Measurements from ENCODE around the gene CDHR2. TPM values are rescaled to one million over a fixed set of nuclear protein-coding genes. Genes with fewer than 3 reads are reported as not detected.
"Not testable (repeated sequence)": the region's sequence is repeated elsewhere in the genome, so short reads cannot be mapped to it uniquely, and the experiment has no call there.

The CDHR2 gene
- total RNA-seq, 1 donor from 2014 or later = not detected

- Histone ChIP-seq H3K27ac (ENCODE audit: low read depth, low read length) (no peak overlapping the region), H3K4me3 (ENCODE audit: low read length in 3 of 3) (no peak overlapping the region), H3K4me1 (ENCODE audit: control insufficient read depth in 3 of 3, insufficient read depth in 3 of 3, low read length in 3 of 3) (peaks cover 0 to 22% (median 13%) of the 10 kb centered on the region in 3 donors), H3K36me3 (ENCODE audit: control insufficient read depth in 3 of 3, insufficient read depth in 3 of 3, low read length in 3 of 3) (no peaks in the 10 kb centered on the region), H3K9ac (ENCODE audit: low read depth in 1 of 3, low read length in 3 of 3) (no peak overlapping the region), H3K27me3 (ENCODE audit: control insufficient read depth in 3 of 3, insufficient read depth in 3 of 3, low read length in 3 of 3) (peaks cover 23 to 36% (median 24%) of the 10 kb centered on the region in 3 donors), H3K9me3 (ENCODE audit: control insufficient read depth in 3 of 3, low read length in 3 of 3) (no peaks in the 10 kb centered on the region)
Observed at GRCh38 chr5:176547802-176548201, 1.3 kb upstream of the CDHR2 start.

DNA sequence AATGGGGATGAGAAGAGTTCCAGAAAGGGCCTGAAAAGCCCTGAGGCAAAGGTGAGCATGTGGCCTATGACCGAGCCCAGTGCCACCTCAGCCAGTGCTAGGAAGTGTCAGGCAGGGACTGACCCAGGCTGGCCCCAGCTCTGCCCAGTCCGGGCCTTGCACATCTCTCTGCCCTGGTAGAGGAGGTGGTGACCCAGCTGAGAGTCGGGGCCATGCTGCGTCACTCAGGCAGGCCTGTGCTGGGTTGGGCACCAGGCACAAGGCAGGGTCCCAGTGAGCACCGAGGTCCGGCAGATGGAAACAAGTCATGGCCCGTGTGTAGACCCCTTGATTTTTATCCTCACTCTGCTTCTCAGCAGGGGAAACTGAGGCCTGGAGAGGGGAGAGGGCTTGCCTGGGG lies 729 bp downstream of the CDHR2 start:
- H3K27ac ChIP-seq (ENCODE audit: low read depth, low read length) = no peak overlapping the region
- no peaks in the 10 kb centered on the region for H3K36me3 ChIP-seq (ENCODE audit: control insufficient read depth in 3 of 3, insufficient read depth in 3 of 3, low read length in 3 of 3)
- no peak overlapping the region for H3K9ac ChIP-seq (ENCODE audit: low read depth in 1 of 3, low read length in 3 of 3)
- H3K4me3 ChIP-seq (ENCODE audit: low read length in 3 of 3) = no peak overlapping the region
- H3K4me1 ChIP-seq (ENCODE audit: control insufficient read depth in 3 of 3, insufficient read depth in 3 of 3, low read length in 3 of 3) = peaks cover 0 to 12% (median 7%) of the 10 kb centered on the region in 3 donors
- H3K9me3 ChIP-seq (ENCODE audit: control insufficient read depth in 3 of 3, low read length in 3 of 3) = no peaks in the 10 kb centered on the region
- H3K27me3 ChIP-seq (ENCODE audit: control insufficient read depth in 3 of 3, insufficient read depth in 3 of 3, low read length in 3 of 3) = peaks cover 36 to 51% (median 36%) of the 10 kb centered on the region in 3 donors

- H3K27me3 ChIP-seq (ENCODE audit: control insufficient read depth in 3 of 3, insufficient read depth in 3 of 3, low read length in 3 of 3) = peaks cover 36 to 51% (median 36%) of the 10 kb centered on the region in 3 donors
- H3K36me3 ChIP-seq (ENCODE audit: control insufficient read depth in 3 of 3, insufficient read depth in 3 of 3, low read length in 3 of 3) = no peaks in the 10 kb centered on the region
- H3K4me1 ChIP-seq (ENCODE audit: control insufficient read depth in 3 of 3, insufficient read depth in 3 of 3, low read length in 3 of 3) = peaks cover 0 to 8% (median 4%) of the 10 kb centered on the region in 3 donors
Observed at GRCh38 chr5:176550275-176550831, 1.2 kb downstream of the CDHR2 start.

GRCh38 chr5:176550937-176551336 lies 1.8 kb downstream of the CDHR2 start:
- not testable (repeated sequence) for H3K36me3 ChIP-seq (ENCODE audit: control insufficient read depth in 3 of 3, insufficient read depth in 3 of 3, low read length in 3 of 3); H3K4me1 ChIP-seq (ENCODE audit: control insufficient read depth in 3 of 3, insufficient read depth in 3 of 3, low read length in 3 of 3); H3K9ac ChIP-seq (ENCODE audit: low read depth in 1 of 3, low read length in 3 of 3); H3K9me3 ChIP-seq (ENCODE audit: control insufficient read depth in 3 of 3, low read length in 3 of 3); H3K27ac ChIP-seq (ENCODE audit: low read depth, low read length); H3K4me3 ChIP-seq (ENCODE audit: low read length in 3 of 3)
- H3K27me3 ChIP-seq (ENCODE audit: control insufficient read depth in 3 of 3, insufficient read depth in 3 of 3, low read length in 3 of 3) = peaks cover 36 to 51% (median 36%) of the 10 kb centered on the region in 3 donors

More at GRCh38 chr5:176550275-176550831, 1.2 kb downstream of the CDHR2 start:
- Histone ChIP-seq H3K4me3 (ENCODE audit: low read length in 3 of 3) (no peak overlapping the region), H3K27ac (ENCODE audit: low read depth, low read length) (no peak overlapping the region), H3K9me3 (ENCODE audit: control insufficient read depth in 3 of 3, low read length in 3 of 3) (no peaks in the 10 kb centered on the region), H3K9ac (ENCODE audit: low read depth in 1 of 3, low read length in 3 of 3) (no peak overlapping the region)

- Histone ChIP-seq H3K36me3 (ENCODE audit: control insufficient read depth in 3 of 3, insufficient read depth in 3 of 3, low read length in 3 of 3) (no peaks in the 10 kb centered on the region), H3K4me1 (ENCODE audit: control insufficient read depth in 3 of 3, insufficient read depth in 3 of 3, low read length in 3 of 3) (peaks cover 0 to 4% (median 3%) of the 10 kb centered on the region in 3 donors), H3K9ac (ENCODE audit: low read depth in 1 of 3, low read length in 3 of 3) (no peak overlapping the region), H3K4me3 (ENCODE audit: low read length in 3 of 3) (no peak overlapping the region), H3K9me3 (ENCODE audit: control insufficient read depth in 3 of 3, low read length in 3 of 3) (no peaks in the 10 kb centered on the region), H3K27ac (ENCODE audit: low read depth, low read length) (no peak overlapping the region), H3K27me3 (ENCODE audit: control insufficient read depth in 3 of 3, insufficient read depth in 3 of 3, low read length in 3 of 3) (peaks cover 36 to 51% (median 36%) of the 10 kb centered on the region in 3 donors)
Observed at GRCh38 chr5:176552332-176552869, 3.3 kb downstream of the CDHR2 start.

DNA sequence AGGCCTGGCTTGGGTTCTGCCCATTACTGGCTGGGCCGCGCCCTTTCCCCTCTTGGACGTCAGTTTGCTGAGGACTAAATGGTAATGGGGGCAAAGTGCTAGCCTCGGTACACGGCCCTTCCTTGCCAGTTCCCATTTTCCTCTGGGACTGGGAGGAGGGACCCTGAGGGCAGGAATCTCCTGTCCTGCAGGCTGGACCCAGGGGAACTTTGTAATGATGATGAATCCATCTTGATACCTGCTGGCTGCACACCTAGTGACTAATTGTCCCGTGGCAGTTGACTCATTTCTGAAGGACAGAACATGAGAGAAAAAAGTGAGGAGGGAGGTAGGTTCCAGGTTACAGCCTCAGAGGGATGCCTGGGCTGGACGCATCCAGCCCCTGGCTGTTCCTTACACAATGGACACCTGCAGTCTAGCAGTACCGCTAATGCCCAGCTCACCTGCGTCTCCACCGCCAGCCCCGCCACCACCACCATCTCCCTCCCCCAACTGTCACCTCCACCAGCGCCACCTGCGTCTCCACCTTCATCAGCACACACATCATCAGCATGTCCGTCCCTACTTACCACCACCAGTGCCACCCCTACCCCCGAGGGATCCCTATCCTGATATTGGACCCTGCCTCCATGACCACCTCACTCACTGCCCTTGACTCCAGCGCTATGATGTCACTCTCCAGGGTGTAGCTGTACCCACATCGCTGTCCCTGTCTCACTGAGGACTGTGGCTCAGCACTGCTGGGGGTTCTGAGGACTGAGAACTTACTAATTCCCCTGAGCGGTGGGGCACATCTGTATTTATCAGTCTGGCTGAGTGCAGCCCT lies 4.3 kb downstream of the CDHR2 start:
- no peak overlapping the region for H3K27ac ChIP-seq (ENCODE audit: low read depth, low read length)

DNA sequence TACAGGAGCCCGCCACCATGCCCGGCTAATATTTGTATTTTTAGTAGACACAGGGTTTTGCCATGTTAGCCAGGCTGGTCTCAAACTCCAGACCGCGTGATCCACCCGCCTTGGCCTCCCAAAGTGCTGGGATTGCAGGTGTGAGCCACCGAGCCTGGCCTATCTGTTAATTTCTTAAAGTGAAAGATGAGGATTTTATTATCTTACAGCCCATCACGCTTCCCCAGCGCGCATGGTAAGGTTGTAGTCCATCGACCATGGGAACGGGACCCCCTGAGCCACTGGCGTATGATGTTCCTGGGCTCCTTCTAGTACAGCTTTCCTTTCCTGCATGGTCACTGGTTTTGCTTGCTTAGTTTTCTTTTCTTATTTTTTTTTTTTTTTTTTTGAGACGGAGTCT lies 8.7 kb downstream of the CDHR2 start:
- peaks cover 0 to 2% (median 0%) of the 10 kb centered on the region in 3 donors for H3K9me3 ChIP-seq (ENCODE audit: control insufficient read depth in 3 of 3, low read length in 3 of 3)
- no peak overlapping the region for H3K9ac ChIP-seq (ENCODE audit: low read depth in 1 of 3, low read length in 3 of 3)
- no peaks in the 10 kb centered on the region for H3K36me3 ChIP-seq (ENCODE audit: control insufficient read depth in 3 of 3, insufficient read depth in 3 of 3, low read length in 3 of 3)
- H3K4me3 ChIP-seq (ENCODE audit: low read length in 3 of 3) = no peak overlapping the region
- peaks cover 12 to 24% (median 19%) of the 10 kb centered on the region in 3 donors for H3K27me3 ChIP-seq (ENCODE audit: control insufficient read depth in 3 of 3, insufficient read depth in 3 of 3, low read length in 3 of 3)
- H3K27ac ChIP-seq (ENCODE audit: low read depth, low read length) = no peak overlapping the region
- peaks cover 0 to 4% (median 3%) of the 10 kb centered on the region in 3 donors for H3K4me1 ChIP-seq (ENCODE audit: control insufficient read depth in 3 of 3, insufficient read depth in 3 of 3, low read length in 3 of 3)

More for the DNA sequence above, 4.3 kb downstream of the CDHR2 start:
- Histone ChIP-seq H3K4me1 (ENCODE audit: control insufficient read depth in 3 of 3, insufficient read depth in 3 of 3, low read length in 3 of 3) (peaks cover 0 to 4% (median 3%) of the 10 kb centered on the region in 3 donors), H3K9me3 (ENCODE audit: control insufficient read depth in 3 of 3, low read length in 3 of 3) (no peaks in the 10 kb centered on the region), H3K9ac (ENCODE audit: low read depth in 1 of 3, low read length in 3 of 3) (no peak overlapping the region), H3K27me3 (ENCODE audit: control insufficient read depth in 3 of 3, insufficient read depth in 3 of 3, low read length in 3 of 3) (peaks cover 34 to 47% (median 36%) of the 10 kb centered on the region in 3 donors), H3K36me3 (ENCODE audit: control insufficient read depth in 3 of 3, insufficient read depth in 3 of 3, low read length in 3 of 3) (no peaks in the 10 kb centered on the region), H3K4me3 (ENCODE audit: low read length in 3 of 3) (no peak overlapping the region)

DNA sequence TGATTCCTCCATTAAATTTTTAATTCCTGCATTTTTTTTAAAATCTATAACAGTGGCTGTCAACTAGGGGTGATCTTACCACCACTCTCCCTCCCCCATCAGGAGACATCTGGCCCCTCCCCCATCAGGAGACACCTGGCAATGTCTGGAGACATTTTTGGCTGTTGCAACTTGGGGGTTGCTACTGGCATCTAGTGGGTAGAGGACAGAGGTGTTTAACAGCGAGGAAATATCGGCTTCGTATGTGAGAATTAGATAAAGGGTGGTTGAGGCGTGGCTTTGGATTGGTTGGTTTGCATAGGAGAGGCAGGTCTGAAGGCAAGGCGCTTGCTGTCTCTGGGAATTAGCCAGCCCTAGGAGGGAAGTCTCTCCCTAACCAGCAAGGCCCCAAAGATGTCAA lies 10.5 kb downstream of the CDHR2 start:
- Histone ChIP-seq H3K9me3 (ENCODE audit: control insufficient read depth in 3 of 3, low read length in 3 of 3) (peaks cover 0 to 2% (median 0%) of the 10 kb centered on the region in 3 donors), H3K4me3 (ENCODE audit: low read length in 3 of 3) (no peak overlapping the region), H3K36me3 (ENCODE audit: control insufficient read depth in 3 of 3, insufficient read depth in 3 of 3, low read length in 3 of 3) (no peaks in the 10 kb centered on the region), H3K27me3 (ENCODE audit: control insufficient read depth in 3 of 3, insufficient read depth in 3 of 3, low read length in 3 of 3) (peaks cover 0 to 13% (median 7%) of the 10 kb centered on the region in 3 donors), H3K9ac (ENCODE audit: low read depth in 1 of 3, low read length in 3 of 3) (no peak overlapping the region), H3K27ac (ENCODE audit: low read depth, low read length) (no peak overlapping the region), H3K4me1 (ENCODE audit: control insufficient read depth in 3 of 3, insufficient read depth in 3 of 3, low read length in 3 of 3) (no peaks in the 10 kb centered on the region)

DNA sequence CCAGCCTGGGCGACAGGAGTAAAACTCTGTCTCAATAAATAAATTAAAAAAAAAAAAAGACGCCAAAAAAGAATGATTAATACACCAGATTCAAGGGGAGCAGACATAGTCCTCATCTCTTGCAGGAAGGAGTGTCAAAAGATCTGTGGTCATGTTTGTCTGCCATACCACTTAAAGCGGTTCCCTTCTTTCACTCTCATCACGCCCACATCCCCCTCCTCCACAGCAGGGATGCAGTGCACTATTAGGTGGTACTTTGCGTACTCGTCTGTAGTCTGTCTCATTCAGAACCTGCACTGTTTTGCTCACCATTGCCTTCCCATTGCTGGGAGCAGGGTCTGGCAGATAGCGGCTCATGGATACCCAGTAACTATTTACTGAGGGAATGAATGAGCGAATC lies 11.2 kb downstream of the CDHR2 start:
- Histone ChIP-seq H3K4me3 (ENCODE audit: low read length in 3 of 3) (no peak overlapping the region), H3K9me3 (ENCODE audit: control insufficient read depth in 3 of 3, low read length in 3 of 3) (peaks cover 0 to 2% (median 0%) of the 10 kb centered on the region in 3 donors), H3K36me3 (ENCODE audit: control insufficient read depth in 3 of 3, insufficient read depth in 3 of 3, low read length in 3 of 3) (no peaks in the 10 kb centered on the region), H3K4me1 (ENCODE audit: control insufficient read depth in 3 of 3, insufficient read depth in 3 of 3, low read length in 3 of 3) (no peaks in the 10 kb centered on the region), H3K9ac (ENCODE audit: low read depth in 1 of 3, low read length in 3 of 3) (no peak overlapping the region), H3K27ac (ENCODE audit: low read depth, low read length) (no peak overlapping the region), H3K27me3 (ENCODE audit: control insufficient read depth in 3 of 3, insufficient read depth in 3 of 3, low read length in 3 of 3) (peaks cover 0 to 13% (median 7%) of the 10 kb centered on the region in 3 donors)

DNA sequence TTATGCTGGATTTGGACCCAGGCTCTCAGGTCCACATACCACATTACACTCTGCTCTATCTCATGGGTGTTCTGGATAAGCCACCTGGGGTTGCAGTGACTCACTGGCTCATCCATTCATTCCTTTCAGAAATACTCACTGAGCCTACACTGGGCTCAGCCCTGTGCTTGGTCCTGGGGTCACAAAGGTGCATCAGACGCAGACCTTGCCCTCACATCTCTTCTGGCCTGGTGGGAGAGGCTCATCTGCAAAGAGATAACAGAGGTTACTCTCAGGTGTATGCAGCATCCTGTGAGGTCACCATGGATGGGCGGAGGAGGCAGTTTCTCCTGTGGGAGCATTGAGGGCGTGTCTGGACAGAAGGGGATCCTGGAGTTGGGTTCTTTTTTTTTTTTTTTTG lies 12.1 kb downstream of the CDHR2 start:
- Histone ChIP-seq H3K4me1 (ENCODE audit: control insufficient read depth in 3 of 3, insufficient read depth in 3 of 3, low read length in 3 of 3) (no peaks in the 10 kb centered on the region), H3K27ac (ENCODE audit: low read depth, low read length) (no peak overlapping the region), H3K36me3 (ENCODE audit: control insufficient read depth in 3 of 3, insufficient read depth in 3 of 3, low read length in 3 of 3) (no peaks in the 10 kb centered on the region), H3K9ac (ENCODE audit: low read depth in 1 of 3, low read length in 3 of 3) (no peak overlapping the region), H3K9me3 (ENCODE audit: control insufficient read depth in 3 of 3, low read length in 3 of 3) (peaks cover 0 to 2% (median 0%) of the 10 kb centered on the region in 3 donors), H3K27me3 (ENCODE audit: control insufficient read depth in 3 of 3, insufficient read depth in 3 of 3, low read length in 3 of 3) (peaks cover 0 to 13% (median 9%) of the 10 kb centered on the region in 3 donors), H3K4me3 (ENCODE audit: low read length in 3 of 3) (no peak overlapping the region)

All from skeletal muscle tissue (tissue), 4 donors.